ENCODE measurements around the gene PRDM1.

GRCh38 chr6:106094964-106095335 is 8.8 kb downstream of the PRDM1 start:
- TF ChIP-seq EZH2 (IDR thresholded peaks at IDR 0.05; ENCODE audit: borderline replicate concordance, low read length): no peak
- TF ChIP-seq, protein P1, sequence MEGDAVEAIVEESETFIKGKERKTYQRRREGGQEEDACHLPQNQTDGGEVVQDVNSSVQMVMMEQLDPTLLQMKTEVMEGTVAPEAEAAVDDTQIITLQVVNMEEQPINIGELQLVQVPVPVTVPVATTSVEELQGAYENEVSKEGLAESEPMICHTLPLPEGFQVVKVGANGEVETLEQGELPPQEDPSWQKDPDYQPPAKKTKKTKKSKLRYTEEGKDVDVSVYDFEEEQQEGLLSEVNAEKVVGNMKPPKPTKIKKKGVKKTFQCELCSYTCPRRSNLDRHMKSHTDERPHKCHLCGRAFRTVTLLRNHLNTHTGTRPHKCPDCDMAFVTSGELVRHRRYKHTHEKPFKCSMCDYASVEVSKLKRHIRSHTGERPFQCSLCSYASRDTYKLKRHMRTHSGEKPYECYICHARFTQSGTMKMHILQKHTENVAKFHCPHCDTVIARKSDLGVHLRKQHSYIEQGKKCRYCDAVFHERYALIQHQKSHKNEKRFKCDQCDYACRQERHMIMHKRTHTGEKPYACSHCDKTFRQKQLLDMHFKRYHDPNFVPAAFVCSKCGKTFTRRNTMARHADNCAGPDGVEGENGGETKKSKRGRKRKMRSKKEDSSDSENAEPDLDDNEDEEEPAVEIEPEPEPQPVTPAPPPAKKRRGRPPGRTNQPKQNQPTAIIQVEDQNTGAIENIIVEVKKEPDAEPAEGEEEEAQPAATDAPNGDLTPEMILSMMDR (conservative IDR thresholded peaks at IDR 0.05 in 1 of 2, IDR thresholded peaks at IDR 0.05 in 1 of 2; ENCODE audit: extremely low read depth in 1 of 2, insufficient read depth in 1 of 2, low read depth in 1 of 2, low read length in 2 of 2): no peak

Measured in mammary epithelial cell (primary cell).